MG63 (cell line): ENCODE data around the gene EAF2. TPM values are rescaled to one million over a fixed set of nuclear protein-coding genes. Genes with fewer than 3 reads are reported as not detected.
A peak's percentile ranks its signal among the peaks of the same experiment; 100 is the strongest.

Experiments
- DNase-seq: peaks from one replicate; pipeline ENCODE4 v3.0.0-alpha.2; 2020
- H3K27me3 ChIP-seq: fragments of 250-450 bp; sonication (Bioruptor Pico); 2 replicates; pipeline ENCODE4 v1.5.1; 2020; ENCODE audit warnings: mild to moderate bottlenecking, moderate library complexity
- H3K36me3 ChIP-seq: fragments of 250-450 bp; sonication (Bioruptor Pico); 2 replicates; pipeline ENCODE4 v1.5.1; 2020; ENCODE audit warnings: mild to moderate bottlenecking, moderate library complexity
- H3K4me3 ChIP-seq: fragments of 250-450 bp; sonication (Bioruptor Pico); 2 replicates; pipeline ENCODE4 v1.5.1; 2020; ENCODE audit warnings: mild to moderate bottlenecking, moderate library complexity
- H3K9me3 ChIP-seq: fragments of 250-450 bp; sonication (Bioruptor Pico); 2 replicates; pipeline ENCODE4 v1.5.1; 2020; ENCODE audit warnings: mild to moderate bottlenecking, moderate library complexity
- total RNA-seq: library from RNA; depleted of rRNA; stranded (reverse); fragments of >200 nt; shearing (Covaris generic); gene quantifications from 2 replicates; pipeline ENCODE4 v1.2.3, GENCODE V29; 2014; ENCODE audit warnings: low replicate concordance; rRNA removed

Gene EAF2
- 0.66 TPM in 1 of 2 replicates, not detected in the other for total RNA-seq

DNA sequence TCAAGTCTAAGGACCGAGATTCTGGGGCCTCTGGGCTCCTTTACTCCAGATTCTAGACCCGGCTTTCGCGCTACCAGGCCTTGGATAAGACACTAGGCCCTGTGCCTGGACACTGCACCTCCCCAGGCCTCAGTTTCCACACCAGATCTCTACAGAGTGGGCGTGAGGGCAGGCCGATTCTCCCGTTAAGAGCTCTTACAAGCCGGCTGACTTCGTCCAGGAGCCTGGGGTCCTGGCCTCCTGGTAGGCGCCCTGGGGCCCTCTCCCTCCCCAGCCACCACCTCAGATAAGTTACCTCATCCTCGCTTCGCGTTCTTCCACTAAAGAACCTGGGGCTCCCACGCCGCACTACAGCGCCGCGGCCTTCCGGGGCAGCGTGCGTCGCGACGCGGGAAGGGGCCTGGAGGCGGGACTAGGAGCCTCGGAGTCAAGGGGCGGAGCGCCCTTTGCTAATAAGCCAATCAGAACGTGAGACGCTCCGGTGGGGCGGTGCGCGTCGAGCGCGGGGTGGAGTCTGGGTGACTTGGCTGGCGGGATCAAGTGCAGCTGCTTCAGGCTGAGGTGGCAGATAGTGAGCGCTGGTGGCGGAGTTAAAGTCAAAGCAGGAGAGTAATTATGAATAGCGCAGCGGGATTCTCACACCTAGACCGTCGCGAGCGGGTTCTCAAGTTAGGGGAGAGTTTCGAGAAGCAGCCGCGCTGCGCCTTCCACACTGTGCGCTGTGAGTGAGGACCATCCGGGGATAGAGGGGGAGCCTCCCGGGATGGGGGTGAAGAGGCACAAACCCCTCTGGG is at the start of gene EAF2, which contains the start of gene IQCB1:
EAF2 (plus strand) TSS at position 539 of the 794 bp plus-strand sequence; CDS start at position 616, 77 bp downstream.
IQCB1 (minus strand) TSS at position 390 of the 794 bp plus-strand sequence. CDS start 6,100 bp downstream, outside the sequence.
- H3K4me3 ChIP-seq: peak within 1 kb of the TSS; percentile 90
- H3K36me3 ChIP-seq: peaks cover 34% of the 10 kb centered on the region
- no peaks in the 10 kb centered on the region for H3K9me3 ChIP-seq
- DNase-seq: peak; percentile 92
- H3K27me3 ChIP-seq: peaks cover 38% of the 10 kb centered on the region

GRCh38 chr3:121786485-121786884 is 48.5 kb upstream of the EAF2 start:
- H3K27me3 ChIP-seq: no peaks in the 10 kb centered on the region
- no peak overlapping the region for H3K4me3 ChIP-seq
- peaks cover 60% of the 10 kb centered on the region for H3K36me3 ChIP-seq
- no peaks in the 10 kb centered on the region for H3K9me3 ChIP-seq
- no peak for DNase-seq

GRCh38 chr3:121793078-121793477 is 41.9 kb upstream of the EAF2 start:
- peaks cover 42% of the 10 kb centered on the region for H3K36me3 ChIP-seq
- no peaks in the 10 kb centered on the region for H3K27me3 ChIP-seq
- DNase-seq: no peak
- no peak overlapping the region for H3K4me3 ChIP-seq
- no peaks in the 10 kb centered on the region for H3K9me3 ChIP-seq

GRCh38 chr3:121794264-121794983 is 40.6 kb upstream of the EAF2 start:
- no peak for DNase-seq
- Histone ChIP-seq H3K4me3 (no peak overlapping the region), H3K27me3 (no peaks in the 10 kb centered on the region), H3K9me3 (no peaks in the 10 kb centered on the region), H3K36me3 (peaks cover 33% of the 10 kb centered on the region)

DNA sequence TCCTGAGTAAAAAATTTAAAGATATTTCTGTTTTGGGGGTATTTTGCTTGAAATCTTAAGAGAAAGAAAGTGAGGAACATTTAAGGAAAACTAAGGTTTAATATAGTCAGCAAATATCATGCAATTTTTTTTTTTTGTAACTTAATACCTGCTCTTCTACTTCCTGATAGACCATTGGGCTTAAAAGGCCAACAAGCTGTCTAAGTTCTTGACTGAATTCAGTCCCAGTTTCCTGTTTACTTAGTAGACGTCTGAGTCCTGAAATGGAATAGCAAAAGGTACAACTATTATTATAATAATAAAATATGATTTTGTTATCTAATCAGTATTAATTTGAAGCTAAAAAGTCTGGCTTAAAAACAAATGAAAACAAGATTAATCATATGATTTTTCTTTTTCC is 38.0 kb upstream of the EAF2 start:
- H3K27me3 ChIP-seq: no peaks in the 10 kb centered on the region
- no peaks in the 10 kb centered on the region for H3K9me3 ChIP-seq
- no peak for DNase-seq
- H3K36me3 ChIP-seq: peaks cover 28% of the 10 kb centered on the region
- no peak overlapping the region for H3K4me3 ChIP-seq

DNA sequence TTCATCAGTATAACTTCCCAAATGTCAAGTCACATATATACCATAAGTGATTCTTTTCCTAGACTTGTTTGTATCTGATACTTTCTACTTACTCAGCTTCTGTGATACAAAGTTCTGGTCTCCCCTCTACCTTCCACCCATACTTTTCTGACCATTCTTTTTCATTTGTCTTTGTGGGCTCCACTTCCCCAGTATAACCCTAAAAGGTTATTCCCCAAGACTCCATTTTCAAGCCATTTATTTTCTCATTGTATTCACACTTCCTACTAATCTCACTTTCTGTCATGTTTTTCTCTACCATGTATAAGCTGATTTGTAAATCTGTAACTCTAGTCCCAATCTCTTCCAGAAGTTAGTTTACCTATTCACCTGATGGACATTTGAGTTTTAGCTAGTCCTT is 34.1 kb upstream of the EAF2 start:
- DNase-seq: no peak
- peaks cover 33% of the 10 kb centered on the region for H3K36me3 ChIP-seq
- no peaks in the 10 kb centered on the region for H3K9me3 ChIP-seq
- no peak overlapping the region for H3K4me3 ChIP-seq
- no peaks in the 10 kb centered on the region for H3K27me3 ChIP-seq

GRCh38 chr3:121803771-121804320 is 31.2 kb upstream of the EAF2 start:
- DNase-seq: no peak
- Histone ChIP-seq H3K27me3 (no peaks in the 10 kb centered on the region), H3K9me3 (no peaks in the 10 kb centered on the region), H3K36me3 (peaks cover 35% of the 10 kb centered on the region), H3K4me3 (no peak overlapping the region)

- no peak for DNase-seq
- H3K36me3 ChIP-seq: peaks cover 63% of the 10 kb centered on the region
- no peaks in the 10 kb centered on the region; the same call in 1 of the 2 replicates for H3K9me3 ChIP-seq
- no peak overlapping the region for H3K4me3 ChIP-seq
- no peaks in the 10 kb centered on the region for H3K27me3 ChIP-seq
These were observed 25.8 kb upstream of the EAF2 start for GRCh38 chr3:121809249-121809648.

GRCh38 chr3:121817753-121818152 is 17.3 kb upstream of the EAF2 start:
- peaks cover 16% of the 10 kb centered on the region for H3K9me3 ChIP-seq
- no peaks in the 10 kb centered on the region for H3K27me3 ChIP-seq
- peaks cover 85% of the 10 kb centered on the region for H3K36me3 ChIP-seq
- DNase-seq: no peak
- no peak overlapping the region for H3K4me3 ChIP-seq

GRCh38 chr3:121818578-121818977 is 16.4 kb upstream of the EAF2 start:
- Histone ChIP-seq H3K9me3 (peaks cover 24% of the 10 kb centered on the region), H3K27me3 (no peaks in the 10 kb centered on the region), H3K36me3 (peaks cover 90% of the 10 kb centered on the region), H3K4me3 (no peak overlapping the region)
- no peak for DNase-seq

GRCh38 chr3:121819236-121819635 is 15.8 kb upstream of the EAF2 start:
- H3K36me3 ChIP-seq: peaks cover 91% of the 10 kb centered on the region
- H3K27me3 ChIP-seq: no peaks in the 10 kb centered on the region
- H3K9me3 ChIP-seq: peaks cover 28% of the 10 kb centered on the region
- H3K4me3 ChIP-seq: no peak overlapping the region
- DNase-seq: no peak

GRCh38 chr3:121821421-121822199 is 13.4 kb upstream of the EAF2 start:
- Histone ChIP-seq H3K36me3 (peaks cover 95% of the 10 kb centered on the region), H3K9me3 (peaks cover 19% of the 10 kb centered on the region), H3K27me3 (no peaks in the 10 kb centered on the region), H3K4me3 (no peak overlapping the region)
- DNase-seq: no peak

DNA sequence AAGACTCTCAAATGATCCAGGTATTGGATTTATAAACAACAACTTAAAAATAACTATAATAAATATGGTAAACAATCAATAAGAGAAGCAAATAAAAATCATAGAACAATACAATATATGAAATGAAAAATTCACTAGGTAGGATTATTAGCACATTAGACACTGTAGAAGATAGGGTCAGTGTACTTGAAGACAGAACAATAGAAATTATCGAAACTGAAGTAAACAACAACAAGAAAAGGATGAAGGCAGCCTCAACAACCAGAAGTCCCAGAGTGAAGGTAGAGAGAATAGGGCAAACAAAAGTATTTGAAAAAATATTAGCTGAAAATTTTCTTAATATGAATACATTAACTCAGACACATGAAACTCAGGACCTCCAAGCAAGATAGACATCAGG is 12.0 kb upstream of the EAF2 start:
- peaks cover 97% of the 10 kb centered on the region for H3K36me3 ChIP-seq
- DNase-seq: no peak

GRCh38 chr3:121834157-121834670 is 795 bp upstream of the EAF2 start:
- H3K9me3 ChIP-seq: no peaks in the 10 kb centered on the region
- peak overlapping the region; percentile 90 for H3K4me3 ChIP-seq
- DNase-seq: peak; percentile 6
- peaks cover 38% of the 10 kb centered on the region for H3K36me3 ChIP-seq
- H3K27me3 ChIP-seq: peaks cover 36% of the 10 kb centered on the region

More for the DNA sequence above, 12.0 kb upstream of the EAF2 start:
- Histone ChIP-seq H3K27me3 (no peaks in the 10 kb centered on the region), H3K4me3 (no peak overlapping the region), H3K9me3 (peaks cover 20% of the 10 kb centered on the region)

GRCh38 chr3:121835465-121835801 is 424 bp downstream of the EAF2 start:
- H3K4me3 ChIP-seq: peak overlapping the region; percentile 90
- peaks cover 38% of the 10 kb centered on the region for H3K27me3 ChIP-seq
- no peaks in the 10 kb centered on the region for H3K9me3 ChIP-seq
- H3K36me3 ChIP-seq: peaks cover 31% of the 10 kb centered on the region
- DNase-seq: no peak

DNA sequence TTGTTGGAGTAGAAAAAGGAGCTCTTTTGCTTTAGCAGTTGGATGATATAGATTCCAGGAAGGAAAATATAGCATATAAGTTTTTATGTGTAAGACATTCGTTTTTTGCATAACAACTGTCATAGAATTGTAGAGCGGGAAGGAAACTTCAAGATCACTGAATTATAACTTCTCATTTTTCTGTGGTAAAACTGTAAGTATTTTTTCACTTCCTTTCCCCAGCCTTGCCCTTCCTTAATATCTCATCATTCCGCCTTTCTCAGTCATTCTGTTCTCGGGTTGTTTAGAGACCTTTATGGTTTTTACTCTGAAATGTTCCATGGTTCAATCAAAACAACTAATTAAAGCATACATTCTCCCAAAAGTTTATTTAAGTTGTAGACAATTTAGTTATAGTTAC is 1.1 kb downstream of the EAF2 start:
- DNase-seq: no peak
- peaks cover 38% of the 10 kb centered on the region for H3K27me3 ChIP-seq
- H3K4me3 ChIP-seq: no peak overlapping the region
- no peaks in the 10 kb centered on the region for H3K9me3 ChIP-seq
- peaks cover 27% of the 10 kb centered on the region for H3K36me3 ChIP-seq
